HepG2 (cell line): ENCODE results near the gene SPATA33. TPM values are rescaled to one million over a fixed set of nuclear protein-coding genes. Genes with fewer than 3 reads are reported as not detected.

Experiments used
- CHD2 ChIP-seq: IDR thresholded peaks from 2 replicates; pipeline ENCODE4 v1.6.1; 2011; ENCODE audit warnings: low read depth, low read length, improper control_type of control experiment
- HES4 ChIP-seq: sonication (generic); formaldehyde crosslinking; IDR thresholded peaks from 2 replicates; pipeline ENCODE4 v1.9.0; 2021; ENCODE audit warnings: mild to moderate bottlenecking, missing genetic modification reagents, borderline replicate concordance
- HNF1A ChIP-seq, 2 experiments: sonication (generic) in 1 of 2; formaldehyde crosslinking in 1 of 2; IDR thresholded peaks; 2 replicates each; pipeline versions ENCODE4 v1.4.0 to v1.6.1; 2016 to 2020; ENCODE audit warnings: borderline replicate concordance in 1 of 2, low read depth in 1 of 2, mild to moderate bottlenecking in 1 of 2, missing genetic modification reagents in 1 of 2
- MTA1 ChIP-seq: sonication (generic); formaldehyde crosslinking; IDR thresholded peaks from 2 replicates; pipeline ENCODE4 v1.4.0; 2020; ENCODE audit warnings: missing genetic modification reagents, mild to moderate bottlenecking, borderline replicate concordance
- POLR2AphosphoS2 ChIP-seq: IDR thresholded peaks from 2 replicates; pipeline ENCODE4 v1.6.1; 2011; ENCODE audit warnings: low read depth, low read length, improper control_type of control experiment
- REL ChIP-seq: sonication (generic); formaldehyde crosslinking; conservative IDR thresholded peaks from 2 replicates; pipeline ENCODE4 v1.8.0; 2022; ENCODE audit warnings: mild to moderate bottlenecking, missing genetic modification reagents, moderate library complexity
- THAP8 ChIP-seq: sonication (generic); formaldehyde crosslinking; IDR thresholded peaks from 2 replicates; pipeline ENCODE4 v1.5.1; 2020; ENCODE audit warnings: missing genetic modification reagents, mild to moderate bottlenecking, borderline replicate concordance
- UBTF ChIP-seq: sonication (generic); formaldehyde crosslinking; IDR thresholded peaks from 2 replicates; pipeline ENCODE4 v1.4.0; 2020; ENCODE audit warnings: mild to moderate bottlenecking, missing genetic modification reagents
- ZBTB38 ChIP-seq: sonication (generic); formaldehyde crosslinking; IDR thresholded peaks from 2 replicates; pipeline ENCODE4 v1.5.1; 2020; ENCODE audit warnings: mild to moderate bottlenecking, missing genetic modification reagents
- ZBTB49 ChIP-seq: sonication (generic); formaldehyde crosslinking; IDR thresholded peaks from 2 replicates; pipeline ENCODE4 v1.4.0; 2020; ENCODE audit warnings: missing genetic modification reagents, borderline replicate concordance
- ZFP1 ChIP-seq: IDR thresholded peaks from 2 replicates; pipeline ENCODE4 v1.6.1; 2016
- ZHX1 ChIP-seq: sonication (generic); formaldehyde crosslinking; IDR thresholded peaks from 2 replicates; pipeline ENCODE4 v1.8.1; 2022; ENCODE audit warnings: low read depth, mild to moderate bottlenecking, missing genetic modification reagents
- ZMYM2 ChIP-seq: sonication (generic); formaldehyde crosslinking; IDR thresholded peaks from 2 replicates; pipeline ENCODE4 v1.8.0; 2022; ENCODE audit warnings: mild to moderate bottlenecking, missing genetic modification reagents
- ZNF460 ChIP-seq: sonication (generic); formaldehyde crosslinking; IDR thresholded peaks from 2 replicates; pipeline ENCODE4 v1.5.1; 2020; ENCODE audit warnings: missing genetic modification reagents, mild to moderate bottlenecking, borderline replicate concordance
- ZNF839 ChIP-seq: sonication (generic); formaldehyde crosslinking; IDR thresholded peaks from 2 replicates; pipeline ENCODE4 v1.4.0; 2020; ENCODE audit warnings: missing genetic modification reagents, mild to moderate bottlenecking, borderline replicate concordance
- polyA plus RNA-seq, 8 experiments: library from polyadenylated mRNA; depleted of rRNA in 3 of 8; stranded (reverse) in 7 of 8; unstranded in 1 of 8; fragments of >200 nt; fragmentation: Illumina TruSeq in 4 of 8; extraction: Trizol in 4 of 8; gene quantifications; 2 replicates each; pipeline versions ENCODE4 v1.2.1 to v1.2.3, GENCODE V29; 2011 to 2016; ENCODE audit warnings: low read depth in 4 of 8, missing spikeins in 1 of 8, mixed read lengths in 1 of 8; ENCODE audit not compliant: insufficient read depth in 1 of 8
- total RNA-seq, 5 experiments: library from RNA; depleted of rRNA; stranded (reverse); fragments of >200 nt; fragmentation: Illumina TruSeq; extraction: Trizol; gene quantifications; 2 replicates each; pipeline ENCODE4 v1.2.3, GENCODE V29; 2016; ENCODE audit warnings: low read depth in 1 of 5

Gene SPATA33
- total and polyA plus RNA-seq, 2 of the 13 experiments (the other 11 are each of a cell fraction or from before 2014, with no cell fraction given) = 5.7 to 11.0 TPM

GRCh38 chr16:89700100-89700648 lies 42.5 kb downstream of the SPATA33 start (continued):
- TF ChIP-seq HNF1A (IDR thresholded peaks at IDR 0.05; ENCODE audit: low read depth) (no peak), HNF1A (CRISPR knock-in tag; IDR thresholded peaks at IDR 0.05; ENCODE audit: borderline replicate concordance) (peak; percentile 80; the same call in 1 of the 2 replicates), ZNF460 (no peak), ZMYM2 (CRISPR knock-in tag) (0 out of 2 replicates have a peak, but pooled peaks have one; percentile 45), REL (CRISPR knock-in tag) (0 out of 2 replicates have a peak, but pooled peaks have one; percentile 5), ZNF839 (peak; percentile 40), POLR2AphosphoS2 (no peak), ZBTB49 (0 out of 2 replicates have a peak, but pooled peaks have one; percentile 29), CHD2 (0 out of 2 replicates have a peak, but pooled peaks have one; percentile 63), ZFP1 (0 out of 2 replicates have a peak, but pooled peaks have one; percentile 15), UBTF (CRISPR knock-in tag) (peak; percentile 69; the same call in 1 of the 2 replicates), ZHX1 (CRISPR knock-in tag) (peak; percentile 94), ZBTB38 (peak; percentile 70), THAP8 (CRISPR knock-in tag) (no peak), HES4 (CRISPR knock-in tag) (no peak; the same call in none of the 2 replicates), MTA1 (CRISPR knock-in tag) (0 out of 2 replicates have a peak, but pooled peaks have one; percentile 20)
